GM18519 (cell line): ENCODE data around the gene GDPD5.

Experiments used
- ATAC-seq: cut with Tn5 transposase; IDR thresholded peaks from one replicate; pipeline ENCODE4 v1.9.1; 2021; ENCODE audit warnings: mild to moderate bottlenecking, moderate library complexity; ENCODE audit not compliant: unreplicated experiment, low FRiP score

The GDPD5 gene

DNA sequence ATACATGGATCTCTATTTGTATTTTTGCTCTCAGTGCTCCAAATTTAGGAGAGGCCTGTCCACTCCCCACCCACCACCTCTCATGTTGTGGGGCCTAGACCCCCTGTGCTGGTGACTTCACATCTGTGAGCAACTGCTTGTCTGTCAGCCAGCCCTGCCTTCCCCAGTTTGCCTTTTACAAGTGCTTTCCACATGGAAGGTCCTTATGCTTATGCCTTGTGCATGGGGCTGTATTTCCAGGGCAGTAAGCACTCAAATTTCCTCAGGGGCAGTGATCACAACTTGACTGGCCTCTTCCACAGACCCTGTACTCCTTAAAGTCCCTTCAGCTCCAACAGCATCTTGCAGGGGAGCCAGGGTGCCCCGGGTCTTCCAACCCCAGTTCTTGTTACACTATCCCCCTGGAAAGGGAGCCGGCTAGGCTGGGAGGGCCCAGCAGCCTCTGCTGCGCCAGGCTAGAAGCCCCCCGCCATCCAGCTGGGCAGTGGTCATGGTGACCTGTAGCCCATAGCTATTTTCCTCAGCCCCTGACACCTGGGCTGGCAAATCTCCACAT is 29.9 kb downstream of the GDPD5 start:
- no peak for ATAC-seq

GRCh38 chr11:75493626-75494025 is 32.1 kb downstream of the GDPD5 start:
- ATAC-seq: no peak

DNA sequence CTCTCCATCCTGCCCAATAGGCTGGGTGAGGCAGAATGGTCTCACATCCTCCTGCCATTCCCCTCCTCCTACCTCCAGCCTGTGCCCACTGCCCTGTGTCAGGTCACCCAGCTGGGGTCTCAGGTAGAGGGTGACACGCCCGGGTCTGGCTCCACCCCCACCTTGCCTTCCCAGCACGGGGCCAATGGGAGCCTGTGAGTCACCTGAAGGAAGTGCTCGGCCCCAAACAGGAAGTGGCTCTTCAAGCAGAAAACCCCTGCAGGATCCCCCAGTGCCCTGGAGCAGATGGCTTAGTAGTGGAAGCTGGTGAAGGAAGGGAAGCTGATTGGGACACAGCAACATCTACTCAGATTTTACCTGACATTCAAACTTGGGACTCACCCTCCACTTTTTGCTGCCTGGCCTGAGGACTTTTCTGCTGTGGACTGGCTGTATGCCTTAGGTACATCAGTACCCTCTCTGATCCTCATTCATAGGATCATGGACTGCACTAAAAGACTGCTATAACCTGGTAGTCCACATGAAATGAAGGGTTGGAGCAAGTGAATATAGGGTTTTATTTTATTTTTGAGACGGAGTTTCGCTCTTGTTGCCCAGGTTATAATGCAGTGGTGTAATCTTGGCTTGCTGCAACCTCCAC is 33.4 kb downstream of the GDPD5 start:
- ATAC-seq: no peak

GRCh38 chr11:75491465-75491864 is 34.3 kb downstream of the GDPD5 start:
- no peak for ATAC-seq

DNA sequence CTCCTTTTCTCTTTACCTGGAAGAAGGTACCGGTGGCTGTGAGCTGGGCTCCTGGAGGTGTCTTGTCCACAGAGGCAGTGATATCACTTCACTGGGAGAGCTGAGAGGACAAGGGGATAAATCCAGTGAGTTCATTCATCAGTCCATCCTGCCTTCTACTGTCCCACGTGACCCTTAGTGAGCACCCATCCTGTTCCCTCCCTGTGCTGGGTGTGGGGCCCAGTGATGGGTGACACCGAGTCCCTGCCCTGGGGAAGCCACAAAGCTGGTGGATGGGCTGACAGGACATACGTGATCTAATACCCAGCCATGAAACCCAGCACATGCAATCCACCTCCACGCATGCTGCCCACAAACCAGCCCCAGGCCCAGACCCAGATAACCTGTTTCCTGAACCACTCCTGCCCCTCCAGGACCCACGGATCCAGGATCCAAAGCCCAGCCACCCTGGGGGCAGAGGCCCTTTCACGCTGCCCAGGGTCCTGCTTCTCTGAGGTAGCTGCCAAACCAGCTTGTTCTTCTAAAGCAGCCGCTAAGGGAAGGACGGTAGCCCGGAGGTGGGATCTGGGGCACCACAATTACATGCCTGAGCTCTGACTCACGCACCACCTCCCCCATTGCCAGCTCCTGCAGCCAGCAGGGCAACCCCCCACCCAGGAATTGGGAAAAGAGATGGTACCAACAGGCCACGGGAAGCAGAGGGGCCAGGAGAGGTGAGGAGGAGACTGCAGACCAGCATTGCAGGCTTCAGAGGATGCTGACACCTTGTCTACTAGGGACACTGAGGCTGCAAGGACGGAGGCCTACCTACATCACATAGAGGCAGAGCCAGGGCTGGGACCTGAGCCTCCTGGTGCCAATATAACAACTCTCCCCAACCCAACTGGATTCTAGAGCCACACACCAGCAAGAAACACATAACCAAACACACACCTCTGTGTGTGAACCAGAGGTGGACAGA is 35.2 kb downstream of the GDPD5 start:
- ATAC-seq: no peak

DNA sequence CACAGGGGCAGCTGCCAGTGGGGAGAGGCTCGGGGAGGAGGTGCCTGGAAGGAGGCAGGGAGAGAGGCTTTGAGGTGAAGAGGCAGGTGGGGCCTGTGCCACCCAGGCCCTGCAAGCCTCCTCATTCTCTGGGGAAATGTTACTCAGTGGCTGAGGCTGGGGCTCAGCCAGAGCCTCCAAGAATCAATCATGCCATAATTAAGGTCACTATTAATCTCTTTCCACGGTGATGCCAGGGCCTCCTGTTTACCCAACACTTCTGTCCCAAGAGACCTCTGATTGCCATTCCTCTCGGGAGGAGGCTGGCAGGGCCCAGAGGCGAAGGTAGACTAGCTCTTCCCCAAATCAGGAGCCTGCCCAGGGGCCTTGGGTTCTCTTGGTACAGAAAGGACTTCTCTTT is 38.4 kb downstream of the GDPD5 start:
- no peak for ATAC-seq

GRCh38 chr11:75485742-75486141 is 40.0 kb downstream of the GDPD5 start:
- no peak for ATAC-seq

GRCh38 chr11:75482931-75483469 is 42.7 kb downstream of the GDPD5 start:
- ATAC-seq: no peak

GRCh38 chr11:75481922-75482606 is 43.7 kb downstream of the GDPD5 start:
- ATAC-seq: no peak

DNA sequence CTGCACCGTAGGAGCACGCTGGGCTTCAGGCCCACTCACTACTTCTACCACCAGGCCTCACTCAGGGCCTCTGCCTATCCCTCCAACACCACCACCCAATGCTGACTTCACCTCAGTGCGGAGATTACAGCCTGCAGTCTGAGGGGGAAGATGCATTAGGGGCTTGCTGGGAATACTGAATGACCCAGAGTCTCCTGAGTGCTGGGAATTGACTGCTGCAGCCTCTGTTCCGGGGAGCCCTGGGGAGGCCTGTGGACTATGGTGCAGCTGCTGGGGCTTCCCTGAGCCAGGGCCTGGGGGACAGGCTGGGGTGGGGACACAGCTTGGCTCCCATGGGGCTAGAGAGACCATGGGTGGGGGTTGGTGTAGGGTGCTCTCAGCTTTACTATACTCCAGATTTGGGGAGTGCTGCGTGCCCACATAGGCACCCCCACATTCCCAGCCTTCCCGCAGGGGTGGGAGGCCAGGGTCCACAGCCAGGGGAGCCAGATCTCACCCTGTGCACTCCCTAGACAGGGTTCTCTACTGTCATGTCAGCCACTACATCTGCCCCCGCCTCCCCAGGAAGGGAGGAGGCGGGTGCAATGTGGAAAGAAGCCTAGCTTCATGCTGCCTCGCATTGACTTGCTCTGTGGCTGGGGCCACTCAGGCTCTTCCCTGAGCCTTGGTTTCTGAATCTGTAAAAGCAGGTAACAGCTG is 44.4 kb downstream of the GDPD5 start:
- ATAC-seq: no peak

- ATAC-seq: no peak
These were observed 45.3 kb downstream of the GDPD5 start for GRCh38 chr11:75480185-75481175.

DNA sequence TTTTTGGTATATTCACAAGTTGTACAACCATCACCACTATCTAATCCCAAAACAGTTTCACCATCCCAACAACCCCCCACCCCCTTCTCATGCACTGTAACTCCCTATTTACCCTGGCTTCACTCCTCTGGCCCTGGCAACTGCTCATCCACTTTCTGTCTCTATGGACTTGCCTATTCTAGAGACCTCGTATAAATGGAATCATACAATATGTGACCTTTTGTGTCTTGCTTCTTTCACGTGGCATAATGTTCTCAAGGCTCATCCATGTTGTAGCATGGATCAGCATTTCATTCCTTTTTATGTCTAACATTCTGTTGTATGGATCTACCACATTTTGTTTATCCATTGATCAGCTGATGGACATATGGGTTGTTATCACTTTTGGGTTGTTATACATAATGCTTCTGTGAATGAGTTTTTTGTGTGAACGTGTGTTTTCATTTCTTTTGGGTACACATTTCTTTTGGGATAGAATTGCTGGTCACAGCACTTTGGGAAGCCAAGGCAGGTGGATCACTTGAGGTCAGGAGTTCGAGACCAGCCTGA is 46.1 kb downstream of the GDPD5 start:
- no peak for ATAC-seq

DNA sequence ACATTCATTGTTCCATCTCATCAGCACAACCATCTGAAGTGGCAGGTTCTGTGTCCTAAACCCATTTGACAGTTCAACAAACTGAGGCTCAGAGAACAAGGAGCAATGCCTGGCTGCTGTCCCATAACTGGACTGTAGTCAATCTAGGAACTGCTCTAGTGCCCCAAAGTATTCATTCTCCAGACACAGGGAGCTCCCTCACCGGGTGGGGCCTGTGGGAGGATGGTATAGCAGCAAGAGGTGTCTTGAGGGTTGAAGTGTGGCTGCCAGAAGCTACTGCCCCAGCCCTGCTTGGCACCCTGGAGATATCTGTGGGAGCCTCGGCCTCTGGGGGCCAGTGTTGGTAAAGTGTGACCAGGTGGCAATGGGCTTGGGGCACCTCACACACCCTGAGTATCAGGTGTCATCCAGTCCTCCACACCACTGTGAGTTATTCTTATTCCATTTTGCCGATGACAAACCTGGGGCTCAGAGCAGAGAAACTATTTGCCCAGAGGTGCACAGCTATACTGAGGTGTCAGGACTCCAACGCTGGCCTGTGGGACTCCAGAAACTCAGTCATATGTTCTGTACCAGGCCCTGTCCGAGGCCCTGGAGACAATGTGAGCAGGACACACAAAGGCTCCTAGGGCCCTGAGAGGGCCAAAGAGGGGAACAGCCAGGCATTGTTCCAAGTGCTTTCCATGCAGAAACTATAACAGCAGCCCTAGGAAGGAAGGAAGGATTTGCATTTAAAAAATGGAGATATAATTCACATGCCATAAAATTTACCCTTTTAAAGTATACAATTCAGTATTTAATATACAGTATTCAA is 46.8 kb downstream of the GDPD5 start:
- ATAC-seq: no peak

GRCh38 chr11:75477614-75477935 is 48.2 kb downstream of the GDPD5 start:
- no peak for ATAC-seq

GRCh38 chr11:75476739-75477613 is 48.8 kb downstream of the GDPD5 start:
- ATAC-seq: no peak

GRCh38 chr11:75475767-75476650 is 49.7 kb downstream of the GDPD5 start:
- no peak for ATAC-seq
